Stimulated activated CD8-positive, alpha-beta memory T cell treated with anti-CD3 and anti-CD28 coated beads, Interleukin-7, amount 100 ng/mL, for 48 hours (primary cell): Measurements from ENCODE around the gene MTR.
A peak's percentile ranks its signal among the peaks of the same experiment; 100 is the strongest.

Experiments
- DNase-seq, 2 donors: peaks; one replicate each; pipeline ENCODE4 v3.0.0-alpha.2; 2020; ENCODE audit warnings: low read depth in 1 of 2; ENCODE audit errors: extremely low read depth in 1 of 2

The MTR gene

GRCh38 chr1:236795035-236795756 is at the start of gene MTR:
Gene MTR (plus strand): TSS chr1:236795292. CDS start chr1:236795704, 412 bp downstream.
- peak; percentile 87 to 95 for DNase-seq

GRCh38 chr1:236746785-236747184 is 48.3 kb upstream of the MTR start:
- no peak for DNase-seq

DNA sequence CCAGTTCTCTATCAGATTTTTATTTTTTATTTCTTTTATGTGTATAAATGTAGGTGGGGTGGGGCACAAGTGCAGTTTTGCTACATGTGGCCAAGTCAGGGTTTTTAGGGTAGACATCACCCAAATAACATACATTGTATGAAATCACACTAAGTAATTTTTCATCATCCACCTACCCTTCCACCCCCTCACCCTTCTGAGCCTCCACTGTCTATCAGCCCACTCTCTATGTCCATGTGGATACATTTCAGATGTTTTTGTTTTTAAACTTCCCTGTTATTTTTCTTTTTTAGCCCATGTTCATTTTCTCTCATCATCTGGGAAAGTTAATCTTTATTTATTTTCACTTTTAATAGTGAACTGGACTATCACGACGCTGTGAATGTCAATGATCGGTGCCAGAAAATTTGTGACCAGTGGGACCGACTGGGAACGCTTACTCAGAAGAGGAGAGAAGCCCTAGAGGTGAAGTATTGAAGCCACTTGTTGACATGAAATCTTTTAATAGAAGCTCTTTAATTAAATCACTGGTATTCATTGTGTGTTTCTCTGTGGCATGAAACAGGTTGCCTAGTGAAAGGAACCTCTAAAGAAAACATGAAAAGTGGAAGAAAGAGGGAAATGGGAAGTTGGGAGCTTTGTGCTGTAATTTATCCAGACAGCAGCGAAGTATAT is 47.6 kb upstream of the MTR start:
- DNase-seq: no peak

GRCh38 chr1:236748268-236748870 is 46.7 kb upstream of the MTR start:
- DNase-seq: no peak

GRCh38 chr1:236750928-236751327 is 44.2 kb upstream of the MTR start:
- no peak for DNase-seq

DNA sequence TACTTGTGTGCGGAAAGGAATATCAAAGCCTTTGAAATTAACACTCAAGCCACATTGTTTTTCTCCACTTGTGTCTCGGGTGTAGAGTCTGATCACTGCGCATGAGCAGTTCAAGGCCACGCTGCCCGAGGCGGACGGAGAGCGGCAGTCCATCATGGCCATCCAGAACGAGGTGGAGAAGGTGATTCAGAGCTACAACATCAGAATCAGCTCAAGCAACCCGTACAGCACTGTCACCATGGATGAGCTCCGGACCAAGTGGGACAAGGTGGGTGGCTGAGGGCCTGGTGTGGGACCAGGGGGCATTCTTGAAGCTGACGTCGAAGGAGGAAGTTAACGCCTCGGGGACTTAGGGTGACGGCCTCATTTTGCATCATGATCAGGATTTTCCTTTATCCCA is 43.7 kb upstream of the MTR start:
- no peak for DNase-seq

- DNase-seq: no peak
These were observed 43.2 kb upstream of the MTR start for GRCh38 chr1:236751935-236752334.

DNA sequence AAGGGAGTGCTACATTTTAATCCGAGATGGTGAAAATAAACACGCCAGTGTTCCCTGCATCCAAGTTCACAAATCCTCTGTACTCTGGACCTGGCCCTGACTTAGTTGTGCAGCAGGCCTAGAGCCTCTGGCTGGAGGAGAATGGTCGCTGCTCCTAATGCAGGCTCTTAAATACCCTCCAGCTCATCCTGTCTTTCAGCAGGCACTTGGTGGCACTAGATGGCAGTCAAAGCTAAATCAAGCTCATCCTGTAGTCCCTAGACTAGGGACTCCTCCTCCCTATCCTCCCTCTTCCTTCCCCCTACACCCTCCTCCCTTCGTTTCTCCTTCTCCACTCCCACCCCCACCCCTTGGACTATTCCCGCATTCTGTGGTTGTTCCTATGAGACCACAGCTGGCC is 41.6 kb upstream of the MTR start:
- no peak for DNase-seq

DNA sequence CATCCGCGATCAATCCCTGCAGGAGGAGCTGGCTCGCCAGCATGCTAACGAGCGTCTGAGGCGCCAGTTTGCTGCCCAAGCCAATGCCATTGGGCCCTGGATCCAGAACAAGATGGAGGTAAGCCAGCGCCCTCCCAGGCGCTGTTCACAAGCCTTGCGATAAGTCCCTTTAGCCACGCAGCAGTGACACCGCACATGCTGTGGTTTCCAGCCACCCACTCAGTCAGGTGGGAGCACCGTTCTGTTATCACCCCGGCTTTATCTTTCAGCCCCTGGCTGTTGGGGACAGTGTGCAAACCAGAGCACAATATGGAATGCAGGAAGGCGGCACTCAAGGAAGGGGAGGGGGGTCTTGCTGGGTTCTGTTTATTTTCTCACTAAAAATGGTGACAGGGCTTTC is 41.1 kb upstream of the MTR start:
- DNase-seq: no peak

DNA sequence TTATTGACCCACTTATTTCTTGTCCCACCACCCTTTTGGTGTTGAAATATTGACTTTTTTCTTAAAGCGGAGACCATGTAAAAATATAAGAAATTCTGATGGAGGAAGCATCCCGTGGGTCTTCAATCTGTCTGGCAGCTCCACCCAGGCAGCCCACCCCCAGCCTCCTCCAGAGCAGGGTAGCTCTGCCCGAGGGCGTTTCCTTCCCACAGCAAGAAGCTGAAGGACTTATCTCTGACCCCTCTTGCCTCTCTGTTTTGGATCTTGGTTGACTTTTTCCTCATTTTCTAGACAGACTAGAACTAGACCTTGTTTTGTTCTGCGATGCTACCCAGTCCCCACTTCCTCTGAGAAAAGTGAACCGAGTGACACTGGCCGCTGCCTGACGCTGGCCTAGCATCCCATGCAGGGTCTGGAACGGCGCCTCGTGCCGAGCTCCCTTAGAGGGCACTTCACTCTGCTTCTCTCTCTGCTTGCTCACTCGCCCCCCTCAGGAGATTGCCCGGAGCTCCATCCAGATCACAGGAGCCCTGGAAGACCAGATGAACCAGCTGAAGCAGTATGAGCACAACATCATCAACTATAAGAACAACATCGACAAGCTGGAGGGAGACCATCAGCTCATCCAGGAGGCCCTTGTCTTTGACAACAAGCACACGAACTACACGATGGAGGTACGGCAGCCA is 40.4 kb upstream of the MTR start:
- no peak for DNase-seq

GRCh38 chr1:236757640-236758039 is 37.5 kb upstream of the MTR start:
- no peak for DNase-seq

DNA sequence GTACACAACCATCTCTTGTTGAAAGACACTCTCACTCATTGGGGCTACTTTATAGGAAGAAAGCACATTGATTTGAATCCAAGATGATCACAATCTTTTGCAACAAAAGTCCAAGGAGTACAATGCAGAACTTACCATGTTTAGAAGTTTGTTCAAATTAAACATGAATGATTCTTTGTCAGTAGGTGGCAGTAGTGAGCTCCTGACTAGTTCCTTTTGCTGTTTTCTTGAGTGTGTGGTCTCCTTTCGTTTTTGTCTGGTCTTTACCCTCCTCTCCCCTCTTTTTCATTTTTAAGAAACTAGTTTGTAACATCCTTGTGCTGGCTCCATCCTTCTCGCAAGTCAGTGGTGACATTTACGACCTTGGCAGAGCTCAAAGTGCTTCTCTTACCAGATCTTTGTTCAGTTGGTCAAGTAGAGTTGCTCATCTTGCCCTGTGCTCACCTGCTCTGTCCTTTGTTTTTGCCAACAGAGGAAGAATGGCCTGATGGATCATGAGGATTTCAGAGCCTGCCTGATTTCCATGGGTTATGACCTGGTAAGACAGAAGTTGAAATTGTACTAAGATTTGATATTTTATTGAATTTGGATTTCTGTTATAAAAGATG is 35.7 kb upstream of the MTR start:
- DNase-seq: no peak

DNA sequence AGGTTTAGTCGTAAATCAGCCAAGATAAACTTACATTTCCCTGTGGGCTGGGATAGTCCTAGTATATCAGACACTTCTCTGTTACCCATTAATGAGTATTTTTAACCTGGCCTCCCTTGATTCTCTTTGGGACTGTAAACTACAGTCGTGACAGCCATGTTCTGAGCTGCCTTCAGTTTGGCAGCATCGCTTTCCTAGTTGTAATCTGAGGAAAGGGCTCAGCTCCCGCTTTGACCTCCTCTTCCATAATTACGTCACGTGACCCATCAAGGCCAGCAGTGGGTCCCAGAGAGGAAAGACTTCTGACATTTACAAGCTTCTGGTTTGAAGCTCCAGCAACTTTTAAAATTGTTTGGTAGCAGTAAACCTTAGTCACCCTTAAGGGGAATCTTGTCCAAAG is 34.6 kb upstream of the MTR start:
- DNase-seq: no peak

GRCh38 chr1:236760986-236761385 is 34.1 kb upstream of the MTR start:
- no peak for DNase-seq

GRCh38 chr1:236761397-236762132 is 33.5 kb upstream of the MTR start:
- DNase-seq: no peak

GRCh38 chr1:236762410-236762809 is 32.7 kb upstream of the MTR start:
- DNase-seq: no peak

DNA sequence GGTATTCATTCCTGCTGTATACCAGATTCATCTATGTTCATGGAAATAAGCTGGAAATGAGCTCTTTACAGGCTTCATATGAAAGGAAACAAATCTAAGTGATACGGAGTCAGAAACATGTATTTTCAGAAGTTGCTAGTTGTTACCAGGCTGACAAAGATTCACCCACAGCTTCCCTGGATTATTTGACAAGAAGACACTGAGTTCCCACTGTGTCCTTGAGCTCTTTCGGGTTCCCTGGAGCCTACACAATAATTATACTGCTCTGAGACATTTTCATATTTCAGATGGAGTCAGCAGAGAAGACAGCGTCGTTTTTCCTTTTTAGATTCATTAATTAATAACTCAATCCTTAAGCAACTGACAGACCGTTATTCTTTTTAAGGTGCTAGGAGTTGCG is 29.3 kb upstream of the MTR start:
- no peak for DNase-seq

DNA sequence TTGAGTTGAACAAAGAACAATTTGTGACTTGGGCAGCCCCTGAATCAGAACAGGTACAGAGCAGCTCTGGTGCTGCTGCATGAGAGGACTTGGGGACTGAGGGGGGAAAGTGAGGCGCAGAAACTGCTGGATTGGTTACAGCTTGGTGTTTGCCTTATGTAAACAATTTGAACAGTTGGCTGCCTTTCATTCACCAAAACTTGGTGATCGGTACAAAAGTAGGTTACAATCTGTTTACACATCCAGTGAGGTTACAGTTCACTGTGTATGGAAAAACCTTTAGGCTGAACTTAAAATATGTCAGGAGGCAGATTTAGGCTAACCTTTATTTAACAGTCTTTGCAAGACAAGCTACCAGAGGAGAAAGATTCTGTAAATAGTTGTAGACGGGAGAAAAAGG is 28.6 kb upstream of the MTR start:
- DNase-seq: no peak

DNA sequence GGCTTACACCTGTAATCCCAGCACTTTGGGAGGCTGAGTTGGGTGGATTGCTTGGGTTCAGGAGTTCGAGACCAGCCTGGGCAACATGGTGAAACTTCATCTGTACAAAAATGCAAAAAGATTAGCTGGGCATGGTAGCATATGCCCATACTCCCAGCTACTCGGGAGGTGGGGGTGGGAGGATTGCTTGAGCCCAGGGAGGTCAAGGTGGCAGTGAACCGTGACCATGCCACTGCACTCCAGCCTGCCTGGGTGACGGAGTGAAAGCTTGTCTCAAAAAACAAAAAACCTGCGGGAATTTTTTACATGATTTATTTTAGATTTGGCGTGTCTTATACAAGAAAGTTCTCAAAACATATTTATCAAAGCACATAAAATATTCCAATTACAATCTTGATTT is 27.8 kb upstream of the MTR start:
- DNase-seq: no peak

DNA sequence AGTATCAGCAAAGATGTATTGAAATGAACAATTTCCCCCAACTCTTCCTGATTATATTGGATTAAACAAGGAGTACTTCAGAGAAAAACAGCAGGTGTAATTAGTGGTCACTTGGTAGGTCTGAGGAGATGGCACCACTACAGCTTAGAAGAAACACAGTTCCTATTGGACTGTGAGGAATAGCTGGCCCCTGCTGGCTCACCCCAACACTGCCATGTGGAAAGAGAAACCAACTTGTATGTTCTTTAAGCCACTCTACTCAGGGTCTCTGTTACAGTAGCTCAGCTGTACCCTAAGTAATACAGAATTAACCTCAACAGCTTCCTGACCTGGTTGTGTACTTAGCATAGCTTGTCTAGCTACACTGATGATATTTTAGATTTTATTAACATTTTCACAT is 26.5 kb upstream of the MTR start:
- no peak for DNase-seq

GRCh38 chr1:236773919-236774318 is 21.2 kb upstream of the MTR start:
- no peak for DNase-seq
